B cell (primary cell): ENCODE results near the gene MINDY2. TPM values are rescaled to one million over a fixed set of nuclear protein-coding genes. Genes with fewer than 3 reads are reported as not detected.

Experiments used
- ATAC-seq: fragments of 200-7000 bp; cut with Tn5 transposase; one replicate; pipeline ENCODE4 v1.10.0; 2021; ENCODE audit warnings: low read depth, mild to moderate bottlenecking, moderate number of reproducible peaks, moderate library complexity
- CTCF ChIA-PET: fragments of 350-600 bp; sonication (Branson Sonifier 250); formaldehyde crosslinking; loops from one replicate; lab custom pipeline; 2021; ENCODE audit warnings: antibody characterized with exemption, inconsistent platforms; lab: Charles Lee
- POLR2A ChIA-PET: fragments of 350-600 bp; sonication (Branson Sonifier 250); formaldehyde crosslinking; loops from one replicate; lab custom pipeline; 2021; ENCODE audit warnings: antibody characterized with exemption; lab: Charles Lee
- DNase-seq: peaks from one replicate; pipeline ENCODE4 v3.0.0; 2013
- H2AFZ ChIP-seq: 2 replicates; pipeline ENCODE4 v1.6.1; 2012; ENCODE audit warnings: mild to moderate bottlenecking, low read depth, low read length; ENCODE audit not compliant: insufficient read depth, poor library complexity, severe bottlenecking
- H3K27ac ChIP-seq, 2 donors: 1 replicate in 1 of 2; 2 replicates in 1 of 2; pipeline ENCODE4 v1.5.1; 2012 to 2013; ENCODE audit warnings: low read length in 2 of 2, mild to moderate bottlenecking in 2 of 2, moderate library complexity in 1 of 2
- H3K27me3 ChIP-seq, 4 experiments: fragments of 200-600 bp in 1 of 4; sonication (generic) in 1 of 4; replicated peaks in 1 of 4; 1 replicate in 2 of 4; 2 replicates in 2 of 4; pipeline versions ENCODE4 v1.6.1 to v1.7.0; 2013 to 2016; ENCODE audit warnings: low read length in 3 of 4, mild to moderate bottlenecking in 2 of 4, mixed read lengths in 1 of 4, moderate library complexity in 1 of 4; ENCODE audit not compliant: insufficient read depth in 4 of 4, control insufficient read depth in 3 of 4; ENCODE audit errors: control extremely low read depth in 1 of 4
- H3K36me3 ChIP-seq, 2 experiments: replicated peaks in 1 of 2; 1 replicate in 1 of 2; 2 replicates in 1 of 2; pipeline versions ENCODE4 v1.6.1 to v1.7.1; 2013; ENCODE audit warnings: low read length in 1 of 2; ENCODE audit not compliant: insufficient read depth in 2 of 2, control insufficient read depth in 1 of 2; ENCODE audit errors: control extremely low read depth in 1 of 2, extremely low read depth in 1 of 2
- H3K4me1 ChIP-seq, 2 donors: fragments of 200-600 bp in 1 of 2; sonication (generic) in 1 of 2; 1 replicate in 1 of 2; 2 replicates in 1 of 2; pipeline versions ENCODE4 v1.5.1 to v1.6.1; 2013 to 2017; ENCODE audit warnings: low read length in 2 of 2; ENCODE audit not compliant: control insufficient read depth in 2 of 2, insufficient read depth in 2 of 2
- H3K4me2 ChIP-seq: replicated peaks from 2 replicates; pipeline ENCODE3; 2012; ENCODE audit warnings: mild to moderate bottlenecking, low read depth, low read length; ENCODE audit not compliant: poor library complexity, severe bottlenecking
- H3K4me3 ChIP-seq, 5 experiments: fragments of 200-600 bp in 1 of 5; sonication (generic) in 1 of 5; 1 replicate in 3 of 5; 2 replicates in 2 of 5; pipeline versions ENCODE4 v1.5.1 to v1.7.0; 2011 to 2016; ENCODE audit warnings: low read length in 4 of 5, mild to moderate bottlenecking in 4 of 5, low read depth in 2 of 5, control low read depth in 1 of 5, moderate library complexity in 1 of 5; ENCODE audit not compliant: insufficient read depth in 1 of 5; ENCODE audit errors: control extremely low read depth in 1 of 5, extremely low read depth in 1 of 5
- H3K79me2 ChIP-seq: fragments of 200-600 bp; sonication (generic); one replicate; pipeline ENCODE4 v1.6.0; 2016; ENCODE audit warnings: low read length; ENCODE audit not compliant: control insufficient read depth, insufficient read depth
- H3K9ac ChIP-seq: fragments of 200-600 bp; sonication (generic); 2 replicates; pipeline ENCODE4 v1.6.1; 2017; ENCODE audit warnings: mild to moderate bottlenecking, low read length, moderate library complexity
- H3K9me3 ChIP-seq, 3 donors: one replicate each; pipeline versions ENCODE4 v1.6.1 to v1.7.1; 2013; ENCODE audit warnings: low read length in 2 of 3; ENCODE audit not compliant: control insufficient read depth in 2 of 3, insufficient read depth in 1 of 3; ENCODE audit errors: control extremely low read depth in 1 of 3
- H4K20me1 ChIP-seq: 2 replicates; pipeline ENCODE4 v1.6.0; 2012; ENCODE audit warnings: mild to moderate bottlenecking, low read length; ENCODE audit not compliant: insufficient read depth, control insufficient read depth, poor library complexity, severe bottlenecking
- H3K27ac Mint-ChIP-seq: one replicate; pipeline ENCODE4 v1.8.0; 2021; ENCODE audit warnings: mixed read lengths
- H3K27me3 Mint-ChIP-seq: one replicate; pipeline ENCODE4 v1.8.0; 2021; ENCODE audit warnings: mixed read lengths
- H3K4me1 Mint-ChIP-seq: one replicate; pipeline ENCODE4 v1.8.0; 2021; ENCODE audit warnings: mixed read lengths
- H3K4me3 Mint-ChIP-seq: one replicate; pipeline ENCODE4 v1.8.0; 2021; ENCODE audit warnings: mixed read lengths
- H3K9me3 Mint-ChIP-seq: one replicate; pipeline ENCODE4 v1.8.0; 2022; ENCODE audit warnings: mixed read lengths; ENCODE audit not compliant: insufficient read depth
- EZH2 ChIP-seq: IDR thresholded peaks from 2 replicates; pipeline ENCODE4 v1.6.1; 2012; ENCODE audit warnings: borderline replicate concordance, low read depth, mild to moderate bottlenecking, moderate library complexity, low read length; ENCODE audit not compliant: insufficient read depth, poor library complexity, severe bottlenecking
- WGBS: methylation state at CpG from one replicate; pipeline ENCODE4 v1.1.5; 2013; ENCODE audit warnings: missing lambda C conversion rate; ENCODE audit not compliant: insufficient coverage; 5-methylcytosine and 5-hydroxymethylcytosine counted together
- intact Hi-C: fragments of 100-400 bp; cut with micrococcal nuclease; formaldehyde crosslinking; loops from one replicate; pipeline ENCODE4 v1.10.0; 2022
- polyA plus RNA-seq: library from polyadenylated mRNA; depleted of rRNA; stranded (reverse); fragments of >200 nt; gene quantifications from 2 replicates; pipeline ENCODE4 v1.2.3, GENCODE V29; 2012
- total RNA-seq, 2 donors: library from RNA; stranded (reverse); fragments of 120-200 nt in 1 of 2; gene quantifications; 1 replicate in 1 of 2; 2 replicates in 1 of 2; pipeline versions ENCODE4 v1.2.3 to v1.2.4, GENCODE V29; 2013 to 2022
- TF ChIP-seq, protein P1 (sequence below): fragments of 200-600 bp; IDR thresholded peaks from one replicate; pipeline ENCODE4 v1.8.0; 2022; ENCODE audit warnings: antibody characterized with exemption, mild to moderate bottlenecking

Gene MINDY2
- total and polyA plus RNA-seq, 2 donors (not counting 1 experiment from before 2014, with no cell fraction given), result 2.3 to 16.6 TPM

- Mint-ChIP-seq H3K27me3 (peaks cover 6% of the 10 kb centered on the region), H3K9me3 (no peaks in the 10 kb centered on the region), H3K27ac (no peak overlapping the region), H3K4me3 (no peak overlapping the region), H3K4me1 (peaks cover 18% of the 10 kb centered on the region)
- ATAC-seq (no peak), DNase-seq (no peak)
- ChIA-PET POLR2A (no interaction called here), CTCF (interaction anchor here (1.2 kb wide), 1 partner anchor 10 kb away, joined by 5 read pairs; no protein-coding TSS in a partner anchor)
- no peaks in the 10 kb centered on the region for H3K36me3 ChIP-seq
- no peaks in the 10 kb centered on the region for H4K20me1 ChIP-seq
- H2AFZ ChIP-seq, result no peak overlapping the region
- H3K4me3 ChIP-seq, result no peak overlapping the region
- no peak overlapping the region for H3K4me2 ChIP-seq
- peaks cover 0 to 5% (median 1%) of the 10 kb centered on the region in 4 experiments for H3K27me3 ChIP-seq
- H3K4me1 ChIP-seq, result peaks cover 10 to 13% of the 10 kb centered on the region in 2 donors
- TF ChIP-seq EZH2, result no peak
- TF ChIP-seq, protein P1, sequence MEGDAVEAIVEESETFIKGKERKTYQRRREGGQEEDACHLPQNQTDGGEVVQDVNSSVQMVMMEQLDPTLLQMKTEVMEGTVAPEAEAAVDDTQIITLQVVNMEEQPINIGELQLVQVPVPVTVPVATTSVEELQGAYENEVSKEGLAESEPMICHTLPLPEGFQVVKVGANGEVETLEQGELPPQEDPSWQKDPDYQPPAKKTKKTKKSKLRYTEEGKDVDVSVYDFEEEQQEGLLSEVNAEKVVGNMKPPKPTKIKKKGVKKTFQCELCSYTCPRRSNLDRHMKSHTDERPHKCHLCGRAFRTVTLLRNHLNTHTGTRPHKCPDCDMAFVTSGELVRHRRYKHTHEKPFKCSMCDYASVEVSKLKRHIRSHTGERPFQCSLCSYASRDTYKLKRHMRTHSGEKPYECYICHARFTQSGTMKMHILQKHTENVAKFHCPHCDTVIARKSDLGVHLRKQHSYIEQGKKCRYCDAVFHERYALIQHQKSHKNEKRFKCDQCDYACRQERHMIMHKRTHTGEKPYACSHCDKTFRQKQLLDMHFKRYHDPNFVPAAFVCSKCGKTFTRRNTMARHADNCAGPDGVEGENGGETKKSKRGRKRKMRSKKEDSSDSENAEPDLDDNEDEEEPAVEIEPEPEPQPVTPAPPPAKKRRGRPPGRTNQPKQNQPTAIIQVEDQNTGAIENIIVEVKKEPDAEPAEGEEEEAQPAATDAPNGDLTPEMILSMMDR, result no peak
- intact Hi-C loops, result no loop called here
- H3K27ac ChIP-seq, result no peak overlapping the region
- WGBS, result no CpG with 5 or more reads among the region's 2 CpGs
- H3K79me2 ChIP-seq, result no peaks in the 10 kb centered on the region
- peaks cover 0 to 12% (median 0%) of the 10 kb centered on the region in 3 donors for H3K9me3 ChIP-seq
- H3K9ac ChIP-seq, result no peak overlapping the region
Measured at GRCh38 chr15:58862326-58862725, 91.2 kb downstream of the MINDY2 start.

DNA sequence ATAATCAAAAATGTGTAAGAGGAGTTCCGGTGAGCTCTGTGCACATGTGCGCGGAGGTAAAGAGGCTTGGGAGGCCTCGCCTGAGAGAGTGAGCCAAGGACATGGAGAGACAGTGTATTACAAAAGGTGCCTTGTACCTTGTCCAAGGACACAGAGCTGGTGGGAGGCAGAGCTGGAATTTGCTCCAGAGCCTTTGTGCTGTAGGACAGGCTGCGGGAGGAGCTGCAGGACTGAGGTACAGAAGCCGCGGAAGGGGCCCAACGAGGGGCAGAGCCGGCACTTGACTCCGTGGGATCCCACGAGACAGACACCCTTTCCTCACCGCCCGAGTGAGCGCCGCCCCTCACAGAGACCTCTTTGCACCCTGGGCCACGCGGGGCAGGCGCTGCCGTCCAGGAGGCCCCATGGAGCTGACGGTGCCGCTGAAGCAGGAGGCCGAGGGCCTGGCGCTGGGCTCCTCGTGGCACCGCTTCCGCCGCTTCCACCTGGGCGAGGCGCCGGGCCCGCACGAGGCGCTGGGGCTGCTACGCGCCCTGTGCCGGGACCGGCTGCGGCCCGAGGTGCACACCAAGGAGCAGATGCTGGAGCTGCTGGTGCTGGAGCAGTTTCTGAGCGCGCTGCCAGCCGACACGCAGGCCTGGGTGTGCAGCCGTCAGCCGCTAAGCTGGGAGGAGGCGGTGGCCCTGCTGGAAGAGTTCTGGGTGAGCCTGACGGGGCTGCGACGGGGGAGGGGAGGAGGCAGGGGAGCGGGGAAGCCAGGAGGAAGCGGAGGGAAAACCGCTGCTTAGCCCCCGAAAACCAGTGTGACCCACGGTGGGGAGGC is 93.7 kb downstream of the MINDY2 start:
- Histone ChIP-seq H3K36me3 (no peaks in the 10 kb centered on the region), H3K27me3 (peaks cover 0 to 5% (median 1%) of the 10 kb centered on the region in 4 experiments), H3K4me3 (peak overlapping the region in 3 of 5 experiments; percentile 18 to 23 (median 21)), H3K79me2 (no peaks in the 10 kb centered on the region), H3K27ac (no peak overlapping the region), H3K4me1 (peaks cover 10 to 13% of the 10 kb centered on the region in 2 donors), H3K9me3 (peaks cover 0 to 12% (median 0%) of the 10 kb centered on the region in 3 donors), H3K9ac (peak overlapping the region; percentile 15), H3K4me2 (peak overlapping the region; percentile 63), H2AFZ (peak overlapping the region; percentile 71), H4K20me1 (no peaks in the 10 kb centered on the region)
- peak; percentile 24 for ATAC-seq
- TF ChIP-seq, protein P1, result no peak
- TF ChIP-seq EZH2, result no peak
- Mint-ChIP-seq H3K4me3 (peak overlapping the region; percentile 68), H3K27ac (no peak overlapping the region), H3K9me3 (no peaks in the 10 kb centered on the region), H3K27me3 (peaks cover 6% of the 10 kb centered on the region), H3K4me1 (peaks cover 18% of the 10 kb centered on the region)
- peak; percentile 35 for DNase-seq
- intact Hi-C loops, result no loop called here
- POLR2A ChIA-PET, result interaction anchor here (0.7 kb wide), 1 partner anchor 1580 kb away, joined by 4 read pairs; no protein-coding TSS in a partner anchor
- CTCF ChIA-PET, result no interaction called here
- WGBS, result 38% methylated on average over 53 of the region's 54 CpGs
